Sigmoid colon (tissue), 7 donors: Measurements from ENCODE around the gene CCR7. TPM values are rescaled to one million over a fixed set of nuclear protein-coding genes. Genes with fewer than 3 reads are reported as not detected.

Source experiments
- DNase-seq: peaks from one replicate; pipeline ENCODE4 v3.0.0-alpha.2; 2019
- H3K27ac ChIP-seq, 4 donors: fragments of 200-600 bp; sonication (generic); one replicate each; pipeline ENCODE4 v1.5.1; 2016 to 2019; ENCODE audit warnings: mild to moderate bottlenecking in 1 of 4
- H3K27me3 ChIP-seq, 3 donors: fragments of 200-600 bp; sonication (generic); one replicate each; pipeline ENCODE4 v1.5.1; 2019; ENCODE audit warnings: mild to moderate bottlenecking in 1 of 3
- H3K36me3 ChIP-seq, 4 donors: fragments of 200-600 bp; sonication (generic); one replicate each; pipeline ENCODE4 v1.5.1; 2016 to 2019
- H3K4me1 ChIP-seq, 4 donors: fragments of 200-600 bp; sonication (generic); one replicate each; pipeline ENCODE4 v1.5.1; 2017 to 2019
- H3K4me3 ChIP-seq, 4 donors: fragments of 200-600 bp; sonication (generic); one replicate each; pipeline ENCODE4 v1.5.1; 2017 to 2019; ENCODE audit warnings: mild to moderate bottlenecking in 2 of 4, moderate library complexity in 1 of 4
- H3K9me3 ChIP-seq, 4 donors: fragments of 200-600 bp in 3 of 4; sonication (generic) in 3 of 4; one replicate each; pipeline versions ENCODE4 v1.5.1 to v1.6.1; 2013 to 2019
- CTCF ChIP-seq, 4 experiments: fragments of 450-650 bp in 3 of 4; fragments of 200-600 bp in 1 of 4; IDR thresholded peaks; one replicate each; pipeline ENCODE4 v1.5.1; 2016 to 2019; ENCODE audit warnings: antibody characterized with exemption in 4 of 4, mild to moderate bottlenecking in 3 of 4, moderate library complexity in 2 of 4
- EP300 ChIP-seq, 4 donors: sonication (generic); formaldehyde crosslinking; IDR thresholded peaks; one replicate each; pipeline ENCODE4 v1.6.1; 2017; ENCODE audit warnings: antibody characterized with exemption in 4 of 4
- POLR2A ChIP-seq, 2 donors: fragments of 450-650 bp; IDR thresholded peaks; one replicate each; pipeline ENCODE4 v1.6.1; 2016; ENCODE audit warnings: antibody characterized with exemption in 2 of 2, mild to moderate bottlenecking in 2 of 2, moderate library complexity in 2 of 2
- POLR2AphosphoS5 ChIP-seq, 4 donors: sonication (generic); formaldehyde crosslinking; IDR thresholded peaks; one replicate each; pipeline ENCODE4 v1.6.1; 2017; ENCODE audit warnings: antibody characterized with exemption in 4 of 4
- WGBS, 2 donors: extraction: QIAGEN DNeasy Blood & Tissue Kit; methylation state at CpG; one replicate each; pipeline ENCODE4 v1.1.7; 2013; 5-methylcytosine and 5-hydroxymethylcytosine counted together
- intact Hi-C: fragments of 100-400 bp; cut with DNase I; formaldehyde crosslinking; loops from one replicate; pipeline ENCODE4 v1.15.1; 2023
- polyA plus RNA-seq, 3 donors: library from polyadenylated mRNA; stranded (reverse); fragments of 200-250 nt; gene quantifications; one replicate each; pipeline ENCODE4 v1.2.3, GENCODE V29; 2013
- total RNA-seq, 4 donors: library from RNA; depleted of rRNA; stranded (reverse); fragments of >200 nt; gene quantifications; one replicate each; pipeline ENCODE4 v1.1.0, GENCODE V29; 2016
- donor health status: healthy with polysubstance abuse.
- donor health status: Bipolar disorder and iron deficiency.
- donor health status: healthy.

The CCR7 gene
- total and polyA plus RNA-seq, 7 donors = 73.5 TPM; not detected in 6

- 91 to 93% methylated on average over 4 of the region's 4 CpGs for WGBS, 2 donors
- no peaks in the 10 kb centered on the region for H3K4me1 ChIP-seq
- H3K27me3 ChIP-seq = no peaks in the 10 kb centered on the region
- no peak overlapping the region for H3K27ac ChIP-seq
- no peaks in the 10 kb centered on the region for H3K9me3 ChIP-seq
- DNase-seq = peak; percentile 33
- intact Hi-C loops = no loop called here
- H3K4me3 ChIP-seq = no peak overlapping the region
- no peaks in the 10 kb centered on the region for H3K36me3 ChIP-seq
- TF ChIP-seq POLR2A (IDR thresholded peaks at IDR 0.05) (no peak), CTCF (IDR thresholded peaks at IDR 0.05) (no peak), POLR2AphosphoS5 (IDR thresholded peaks at IDR 0.05) (no peak), EP300 (IDR thresholded peaks at IDR 0.05) (no peak)
Observed at GRCh38 chr17:40517981-40518380, 47.3 kb downstream of the CCR7 start.

- no peak for TF ChIP-seq EP300 (IDR thresholded peaks at IDR 0.05)
- TF ChIP-seq CTCF (IDR thresholded peaks at IDR 0.05) = no peak
- TF ChIP-seq POLR2A (IDR thresholded peaks at IDR 0.05) = no peak
- no peak for TF ChIP-seq POLR2AphosphoS5 (IDR thresholded peaks at IDR 0.05)
- peak; percentile 12 for DNase-seq
- Histone ChIP-seq H3K9me3 (no peaks in the 10 kb centered on the region), H3K27me3 (no peaks in the 10 kb centered on the region), H3K4me3 (no peak overlapping the region), H3K27ac (no peak overlapping the region), H3K36me3 (no peaks in the 10 kb centered on the region), H3K4me1 (peaks cover 0 to 2% (median under 1%) of the 10 kb centered on the region in 4 donors)
- WGBS, 2 donors = 75 to 77% methylated on average over 2 of the region's 2 CpGs
- intact Hi-C loops = no loop called here
Observed at GRCh38 chr17:40517286-40517662, 48.0 kb downstream of the CCR7 start.

- Histone ChIP-seq H3K27ac (no peak overlapping the region), H3K4me1 (peaks cover 0 to 8% (median 5%) of the 10 kb centered on the region in 4 donors), H3K36me3 (no peaks in the 10 kb centered on the region)
Observed at GRCh38 chr17:40516581-40517285, 48.5 kb downstream of the CCR7 start.

GRCh38 chr17:40515491-40516041, 49.7 kb downstream of the CCR7 start:
- peaks cover 0 to 19% (median 16%) of the 10 kb centered on the region in 4 donors for H3K4me1 ChIP-seq
- H3K4me3 ChIP-seq = no peak overlapping the region
- TF ChIP-seq CTCF (IDR thresholded peaks at IDR 0.05) = no peak
- no peak for TF ChIP-seq EP300 (IDR thresholded peaks at IDR 0.05)
- no peak for TF ChIP-seq POLR2A (IDR thresholded peaks at IDR 0.05)
- TF ChIP-seq POLR2AphosphoS5 (IDR thresholded peaks at IDR 0.05) = no peak
- no peaks in the 10 kb centered on the region for H3K27me3 ChIP-seq
- intact Hi-C loops = no loop called here
- H3K36me3 ChIP-seq = no peaks in the 10 kb centered on the region
- peak; percentile 24 for DNase-seq
- 64 to 88% methylated on average over 11 of the region's 11 CpGs for WGBS, 2 donors
- no peak overlapping the region for H3K27ac ChIP-seq
- H3K9me3 ChIP-seq = no peaks in the 10 kb centered on the region

More at GRCh38 chr17:40516581-40517285, 48.5 kb downstream of the CCR7 start:
- WGBS, 2 donors = 8 to 14% methylated on average over 3 of the region's 3 CpGs
- DNase-seq = peak; percentile 36
- H3K4me3 ChIP-seq = no peak overlapping the region
- intact Hi-C loops = no loop called here
- TF ChIP-seq CTCF (IDR thresholded peaks at IDR 0.05) (no peak), POLR2A (IDR thresholded peaks at IDR 0.05) (no peak), POLR2AphosphoS5 (IDR thresholded peaks at IDR 0.05) (no peak), EP300 (IDR thresholded peaks at IDR 0.05) (no peak)
- H3K27me3 ChIP-seq = no peaks in the 10 kb centered on the region
- H3K9me3 ChIP-seq = no peaks in the 10 kb centered on the region
